HepG2 (cell line): ENCODE results near the gene TUT7. TPM values are rescaled to one million over a fixed set of nuclear protein-coding genes. Genes with fewer than 3 reads are reported as not detected.
A peak's percentile ranks its signal among the peaks of the same experiment; 100 is the strongest.

Experiments used
- ATAC-seq: fragments of 200-7000 bp; cut with Tn5 transposase; 3 replicates; pipeline ENCODE4 v1.9.1; 2020; ENCODE audit warnings: mild to moderate bottlenecking, moderate library complexity
- BruUV-seq: library from RNA; stranded (reverse); fragments of 400-500 nt; replicated peaks from 2 replicates; lab custom pipeline; 2021; lab: Mats Ljungman, UMichigan
- CTCF ChIA-PET: fragments of 300-600 bp; formaldehyde crosslinking; extraction: SDS; loops from one replicate; lab custom pipeline; 2021; ENCODE audit warnings: low total read pairs, inconsistent platforms, low intra/inter-chr PET ratio; lab: Yijun Ruan, JAX
- POLR2A ChIA-PET: fragments of 350-600 bp; sonication (Branson Sonifier 250); formaldehyde crosslinking; loops from one replicate; lab custom pipeline; 2020; ENCODE audit warnings: antibody characterized with exemption, inconsistent platforms; lab: Yijun Ruan, JAX
- DNase-seq: peaks from one replicate; pipeline ENCODE4 v3.0.0-alpha.2; 2015; ENCODE audit warnings: low spot score
- FAIRE-seq: peaks from 3 replicates; lab custom pipeline; 2011; peaks lifted over from hg19 to GRCh38; lab: Jason Lieb, UNC
- H2AFZ ChIP-seq: one replicate; pipeline ENCODE4 v1.6.1; 2011; ENCODE audit warnings: low read length, inconsistent platforms
- H3K27ac ChIP-seq: fragments of 300-600 bp; 3 replicates; pipeline ENCODE4 v1.8.0; 2011; ENCODE audit warnings: mixed run types, mild to moderate bottlenecking, mixed read lengths, low read length, inconsistent platforms; ENCODE audit not compliant: insufficient read depth; ENCODE audit errors: extremely low read length
- H3K27me3 ChIP-seq, 2 experiments: fragments of 200-600 bp in 1 of 2; 2 replicates in 1 of 2; 3 replicates in 1 of 2; pipeline versions ENCODE4 v1.6.0 to v1.8.0; 2011; ENCODE audit warnings: low read length in 2 of 2, mild to moderate bottlenecking in 2 of 2, moderate library complexity in 2 of 2, inconsistent platforms in 1 of 2; ENCODE audit not compliant: insufficient read depth in 2 of 2, control insufficient read depth in 1 of 2
- H3K36me3 ChIP-seq, 2 experiments: fragments of 200-600 bp in 1 of 2; replicated peaks in 1 of 2; 2 replicates in 1 of 2; 3 replicates in 1 of 2; pipeline versions ENCODE4 v1.5.1 to v1.8.0; 2011; ENCODE audit warnings: low read length in 2 of 2, inconsistent platforms in 1 of 2; ENCODE audit not compliant: insufficient read depth in 2 of 2, control insufficient read depth in 1 of 2
- H3K4me1 ChIP-seq: 2 replicates; pipeline ENCODE4 v1.5.1; 2012; ENCODE audit warnings: low read length, inconsistent platforms; ENCODE audit not compliant: insufficient read depth
- H3K4me2 ChIP-seq: 2 replicates; pipeline ENCODE4 v1.6.0; 2011; ENCODE audit warnings: low read depth, low read length, inconsistent platforms
- H3K4me3 ChIP-seq, 3 experiments: fragments of 200-600 bp in 1 of 3; sonication (generic), shearing (Covaris generic) in 1 of 3; replicated peaks in 1 of 3; 2 replicates each; pipeline ENCODE4 v1.5.1; 2011 to 2016; ENCODE audit warnings: low read length in 3 of 3, inconsistent platforms in 2 of 3, low read depth in 2 of 3, mild to moderate bottlenecking in 2 of 3, control low read depth in 1 of 3, mixed read lengths in 1 of 3; ENCODE audit not compliant: insufficient read depth in 1 of 3
- H3K79me2 ChIP-seq: one replicate; pipeline ENCODE4 v1.6.1; 2011; ENCODE audit warnings: low read length, inconsistent platforms; ENCODE audit not compliant: insufficient read depth
- H3K9ac ChIP-seq: 2 replicates; pipeline ENCODE4 v1.6.0; 2011; ENCODE audit warnings: mild to moderate bottlenecking, low read depth, low read length, inconsistent platforms; ENCODE audit not compliant: insufficient read depth
- H3K9me3 ChIP-seq: 2 replicates; pipeline ENCODE4 v1.5.1; 2012; ENCODE audit warnings: mild to moderate bottlenecking, low read length
- H4K20me1 ChIP-seq: 2 replicates; pipeline ENCODE4 v1.6.0; 2011; ENCODE audit warnings: inconsistent platforms, mild to moderate bottlenecking, low read length, moderate library complexity; ENCODE audit not compliant: insufficient read depth
- ATF7 ChIP-seq, 2 experiments: fragments of 450-650 bp in 1 of 2; sonication (generic) in 1 of 2; formaldehyde crosslinking in 1 of 2; IDR thresholded peaks; 2 replicates each; pipeline versions ENCODE4 v1.4.0 to v1.6.1; 2016 to 2020; ENCODE audit warnings: antibody characterized with exemption in 1 of 2, mild to moderate bottlenecking in 1 of 2, missing genetic modification reagents in 1 of 2
- FOSL2 ChIP-seq: sonication (generic); formaldehyde crosslinking; IDR thresholded peaks from 2 replicates; pipeline ENCODE4 v1.4.0; 2020; ENCODE audit warnings: missing genetic modification reagents
- FOXA3 ChIP-seq: IDR thresholded peaks from 2 replicates; pipeline ENCODE4 v1.6.1; 2016; ENCODE audit warnings: missing genetic modification reagents, missing compliant biosample characterization
- FOXO1 ChIP-seq: sonication (generic); formaldehyde crosslinking; IDR thresholded peaks from 2 replicates; pipeline ENCODE4 v1.4.0; 2020; ENCODE audit warnings: missing genetic modification reagents
- FOXP1 ChIP-seq, 2 experiments: fragments of 450-650 bp in 1 of 2; IDR thresholded peaks; 2 replicates each; pipeline ENCODE4 v1.6.1; 2017 to 2018; ENCODE audit warnings: antibody characterized with exemption in 1 of 2
- WGBS: methylation state at CpG from one replicate; pipeline ENCODE4 v1.1.6; 2017; ENCODE audit warnings: low lambda C conversion rate; 5-methylcytosine and 5-hydroxymethylcytosine counted together
- in situ Hi-C: cut with HindIII; loops from 2 replicates; pipeline ENCODE4 v1.10.0; 2017; ENCODE audit warnings: low pct_unique_long_range_greater_than_20kb; ENCODE audit not compliant: extremely low pct_ligation_motif_present
- intact Hi-C: fragments of 100-400 bp; cut with micrococcal nuclease; formaldehyde crosslinking; loops from one replicate; pipeline ENCODE4 v1.10.0; 2022; ENCODE audit not compliant: unreplicated experiment
- polyA plus RNA-seq, 8 experiments: library from polyadenylated mRNA; depleted of rRNA in 3 of 8; stranded (reverse) in 7 of 8; unstranded in 1 of 8; fragments of >200 nt; fragmentation: Illumina TruSeq in 4 of 8; extraction: Trizol in 4 of 8; gene quantifications; 2 replicates each; pipeline versions ENCODE4 v1.2.1 to v1.2.3, GENCODE V29; 2011 to 2016; ENCODE audit warnings: low read depth in 4 of 8, missing spikeins in 1 of 8, mixed read lengths in 1 of 8; ENCODE audit not compliant: insufficient read depth in 1 of 8
- total RNA-seq, 5 experiments: library from RNA; depleted of rRNA; stranded (reverse); fragments of >200 nt; fragmentation: Illumina TruSeq; extraction: Trizol; gene quantifications; 2 replicates each; pipeline ENCODE4 v1.2.3, GENCODE V29; 2016; ENCODE audit warnings: low read depth in 1 of 5
- TF ChIP-seq, protein P1 (sequence below): sonication (generic); formaldehyde crosslinking; IDR thresholded peaks from 2 replicates; pipeline ENCODE4 v1.4.0; 2020; ENCODE audit warnings: missing genetic modification reagents
- TF ChIP-seq, protein P2 (sequence below): sonication (generic); formaldehyde crosslinking; IDR thresholded peaks from 2 replicates; pipeline ENCODE4 v1.8.1; 2023; ENCODE audit warnings: missing genetic modification reagents, inconsistent platforms, borderline replicate concordance

The TUT7 gene
- total and polyA plus RNA-seq, 2 of the 13 experiments (the other 11 are each of a cell fraction or from before 2014, with no cell fraction given) = 12.0 to 19.4 TPM

DNA sequence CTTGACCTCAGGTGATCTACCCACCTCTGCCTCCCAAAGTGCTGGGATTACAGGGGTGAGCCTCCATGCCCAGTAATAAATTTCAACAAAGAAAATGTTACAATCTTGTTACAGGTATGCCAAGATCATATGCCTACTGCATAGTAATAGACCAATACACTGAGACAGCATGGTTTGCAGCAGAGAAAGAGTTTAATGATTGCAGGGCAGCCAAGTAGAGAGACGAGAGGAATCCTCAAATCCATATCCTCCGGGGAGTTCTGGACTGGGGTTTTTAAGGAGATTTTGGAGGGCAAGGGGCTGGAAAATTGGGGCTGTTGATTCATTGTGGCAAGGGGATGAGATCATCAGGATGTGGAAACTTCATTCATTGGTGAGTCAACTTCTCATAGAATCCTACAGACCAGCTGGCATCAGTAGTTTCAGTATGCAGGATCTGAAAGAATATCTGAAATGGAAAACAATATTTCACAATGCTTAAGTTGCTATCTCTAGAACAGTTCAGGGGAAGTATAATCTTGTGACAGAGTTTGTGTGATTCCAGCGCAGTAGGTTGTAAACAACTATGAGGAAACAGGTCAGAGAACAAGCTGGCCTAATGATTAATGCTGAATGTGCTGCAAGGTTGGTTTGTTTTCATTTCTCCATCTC lies 14.8 kb upstream of the TUT7 start:
- in situ Hi-C loops = no loop called here
- H3K27me3 ChIP-seq = peaks cover 0 to 4% of the 10 kb centered on the region in 2 experiments; a peak in 1 of 5 replicates
- WGBS = 21% methylated on average over 3 of the region's 3 CpGs
- ATAC-seq (no peak; the same call in 2 of the 3 replicates), FAIRE-seq (no peak), DNase-seq (peak; percentile 12)
- no peaks in the 10 kb centered on the region for H3K79me2 ChIP-seq
- CTCF ChIA-PET = no interaction called here
- no peak overlapping the region for H2AFZ ChIP-seq
- H3K9me3 ChIP-seq = peaks cover 12% of the 10 kb centered on the region
- TF ChIP-seq FOSL2 (peak; percentile 56; the same call in 1 of the 2 replicates), FOXA3 (peak; percentile 15; the same call in 1 of the 2 replicates), FOXP1 (IDR thresholded peaks at IDR 0.05) (no peak), FOXP1 (CRISPR knock-in tag; IDR thresholded peaks at IDR 0.05) (0 out of 2 replicates have a peak, but pooled peaks have one; percentile 36), ATF7 (IDR thresholded peaks at IDR 0.05) (0 out of 2 replicates have a peak, but pooled peaks have one; percentile 3), ATF7 (CRISPR knock-in tag; IDR thresholded peaks at IDR 0.05) (no peak), FOXO1 (CRISPR knock-in tag) (peak; percentile 56; the same call in 1 of the 2 replicates)
- TF ChIP-seq, protein P1, sequence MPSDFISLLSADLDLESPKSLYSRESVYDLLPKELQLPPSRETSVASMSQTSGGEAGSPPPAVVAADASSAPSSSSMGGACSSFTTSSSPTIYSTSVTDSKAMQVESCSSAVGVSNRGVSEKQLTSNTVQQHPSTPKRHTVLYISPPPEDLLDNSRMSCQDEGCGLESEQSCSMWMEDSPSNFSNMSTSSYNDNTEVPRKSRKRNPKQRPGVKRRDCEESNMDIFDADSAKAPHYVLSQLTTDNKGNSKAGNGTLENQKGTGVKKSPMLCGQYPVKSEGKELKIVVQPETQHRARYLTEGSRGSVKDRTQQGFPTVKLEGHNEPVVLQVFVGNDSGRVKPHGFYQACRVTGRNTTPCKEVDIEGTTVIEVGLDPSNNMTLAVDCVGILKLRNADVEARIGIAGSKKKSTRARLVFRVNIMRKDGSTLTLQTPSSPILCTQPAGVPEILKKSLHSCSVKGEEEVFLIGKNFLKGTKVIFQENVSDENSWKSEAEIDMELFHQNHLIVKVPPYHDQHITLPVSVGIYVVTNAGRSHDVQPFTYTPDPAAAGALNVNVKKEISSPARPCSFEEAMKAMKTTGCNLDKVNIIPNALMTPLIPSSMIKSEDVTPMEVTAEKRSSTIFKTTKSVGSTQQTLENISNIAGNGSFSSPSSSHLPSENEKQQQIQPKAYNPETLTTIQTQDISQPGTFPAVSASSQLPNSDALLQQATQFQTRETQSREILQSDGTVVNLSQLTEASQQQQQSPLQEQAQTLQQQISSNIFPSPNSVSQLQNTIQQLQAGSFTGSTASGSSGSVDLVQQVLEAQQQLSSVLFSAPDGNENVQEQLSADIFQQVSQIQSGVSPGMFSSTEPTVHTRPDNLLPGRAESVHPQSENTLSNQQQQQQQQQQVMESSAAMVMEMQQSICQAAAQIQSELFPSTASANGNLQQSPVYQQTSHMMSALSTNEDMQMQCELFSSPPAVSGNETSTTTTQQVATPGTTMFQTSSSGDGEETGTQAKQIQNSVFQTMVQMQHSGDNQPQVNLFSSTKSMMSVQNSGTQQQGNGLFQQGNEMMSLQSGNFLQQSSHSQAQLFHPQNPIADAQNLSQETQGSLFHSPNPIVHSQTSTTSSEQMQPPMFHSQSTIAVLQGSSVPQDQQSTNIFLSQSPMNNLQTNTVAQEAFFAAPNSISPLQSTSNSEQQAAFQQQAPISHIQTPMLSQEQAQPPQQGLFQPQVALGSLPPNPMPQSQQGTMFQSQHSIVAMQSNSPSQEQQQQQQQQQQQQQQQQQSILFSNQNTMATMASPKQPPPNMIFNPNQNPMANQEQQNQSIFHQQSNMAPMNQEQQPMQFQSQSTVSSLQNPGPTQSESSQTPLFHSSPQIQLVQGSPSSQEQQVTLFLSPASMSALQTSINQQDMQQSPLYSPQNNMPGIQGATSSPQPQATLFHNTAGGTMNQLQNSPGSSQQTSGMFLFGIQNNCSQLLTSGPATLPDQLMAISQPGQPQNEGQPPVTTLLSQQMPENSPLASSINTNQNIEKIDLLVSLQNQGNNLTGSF (CRISPR knock-in tag) = no peak
- TF ChIP-seq, protein P2, sequence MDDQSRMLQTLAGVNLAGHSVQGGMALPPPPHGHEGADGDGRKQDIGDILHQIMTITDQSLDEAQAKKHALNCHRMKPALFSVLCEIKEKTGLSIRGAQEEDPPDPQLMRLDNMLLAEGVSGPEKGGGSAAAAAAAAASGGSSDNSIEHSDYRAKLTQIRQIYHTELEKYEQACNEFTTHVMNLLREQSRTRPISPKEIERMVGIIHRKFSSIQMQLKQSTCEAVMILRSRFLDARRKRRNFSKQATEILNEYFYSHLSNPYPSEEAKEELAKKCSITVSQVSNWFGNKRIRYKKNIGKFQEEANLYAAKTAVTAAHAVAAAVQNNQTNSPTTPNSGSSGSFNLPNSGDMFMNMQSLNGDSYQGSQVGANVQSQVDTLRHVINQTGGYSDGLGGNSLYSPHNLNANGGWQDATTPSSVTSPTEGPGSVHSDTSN (CRISPR knock-in tag) = no peak
- no peaks in the 10 kb centered on the region for H4K20me1 ChIP-seq
- H3K4me1 ChIP-seq = no peaks in the 10 kb centered on the region
- H3K4me3 ChIP-seq = no peak overlapping the region
- POLR2A ChIA-PET = no interaction called here
- no peak overlapping the region for H3K9ac ChIP-seq
- H3K36me3 ChIP-seq = no peaks in the 10 kb centered on the region
- intact Hi-C loops = no loop called here
- H3K27ac ChIP-seq = no peak overlapping the region
- no peak overlapping the region for H3K4me2 ChIP-seq
- no TSS peak for BruUV-seq
